GM12891 (cell line): Measurements from ENCODE around the gene ANKZF1.

Source experiments
- POLR2A ChIP-seq: IDR thresholded peaks from 2 replicates; pipeline ENCODE4 v1.6.1; 2011; ENCODE audit warnings: low read depth, low read length, control low read depth
- POLR2AphosphoS5 ChIP-seq: IDR thresholded peaks from 2 replicates; pipeline ENCODE4 v1.6.1; 2011; ENCODE audit warnings: low read depth, low read length, control low read depth
- POU2F2 ChIP-seq: IDR thresholded peaks from 2 replicates; pipeline ENCODE4 v1.6.1; 2011; ENCODE audit warnings: low read depth, mild to moderate bottlenecking, control low read depth, low read length, moderate library complexity
- TAF1 ChIP-seq: IDR thresholded peaks from 2 replicates; pipeline ENCODE4 v1.6.1; 2011; ENCODE audit warnings: low read depth, low read length, control low read depth

- TF ChIP-seq POLR2A (no peak; the same call in none of the 2 replicates), POLR2AphosphoS5 (no peak), TAF1 (no peak), POU2F2 (peak; percentile 8)
Observed at GRCh38 chr2:219249203-219249980, 19.8 kb downstream of the ANKZF1 start.
